ENCODE data around the gene PARD3B.

DNA sequence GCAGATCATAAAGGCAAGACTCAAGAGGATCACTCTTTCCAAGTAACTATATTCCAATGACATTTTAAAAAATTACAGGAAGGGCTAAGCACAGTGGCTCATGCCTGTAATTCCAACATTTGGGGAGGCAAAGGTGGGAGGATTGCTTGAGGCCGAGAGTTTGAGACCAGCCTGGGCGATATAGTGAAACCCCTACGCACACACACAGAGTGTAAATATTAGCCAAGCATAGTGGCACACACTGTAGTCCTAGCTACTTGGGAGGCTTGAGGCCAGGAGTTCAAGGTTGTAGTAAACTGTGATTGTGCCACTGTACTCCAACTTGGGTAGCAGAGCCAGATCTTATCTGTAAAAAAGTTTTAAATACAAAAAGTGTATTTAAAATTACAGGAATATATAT, 686.8 kb downstream of the PARD3B start:
- TF ChIP-seq, protein P1, sequence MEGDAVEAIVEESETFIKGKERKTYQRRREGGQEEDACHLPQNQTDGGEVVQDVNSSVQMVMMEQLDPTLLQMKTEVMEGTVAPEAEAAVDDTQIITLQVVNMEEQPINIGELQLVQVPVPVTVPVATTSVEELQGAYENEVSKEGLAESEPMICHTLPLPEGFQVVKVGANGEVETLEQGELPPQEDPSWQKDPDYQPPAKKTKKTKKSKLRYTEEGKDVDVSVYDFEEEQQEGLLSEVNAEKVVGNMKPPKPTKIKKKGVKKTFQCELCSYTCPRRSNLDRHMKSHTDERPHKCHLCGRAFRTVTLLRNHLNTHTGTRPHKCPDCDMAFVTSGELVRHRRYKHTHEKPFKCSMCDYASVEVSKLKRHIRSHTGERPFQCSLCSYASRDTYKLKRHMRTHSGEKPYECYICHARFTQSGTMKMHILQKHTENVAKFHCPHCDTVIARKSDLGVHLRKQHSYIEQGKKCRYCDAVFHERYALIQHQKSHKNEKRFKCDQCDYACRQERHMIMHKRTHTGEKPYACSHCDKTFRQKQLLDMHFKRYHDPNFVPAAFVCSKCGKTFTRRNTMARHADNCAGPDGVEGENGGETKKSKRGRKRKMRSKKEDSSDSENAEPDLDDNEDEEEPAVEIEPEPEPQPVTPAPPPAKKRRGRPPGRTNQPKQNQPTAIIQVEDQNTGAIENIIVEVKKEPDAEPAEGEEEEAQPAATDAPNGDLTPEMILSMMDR (IDR thresholded peaks at IDR 0.05; ENCODE audit: control extremely low read depth in 1 of 3, insufficient read depth in 1 of 3, low read depth in 1 of 3, low read length in 3 of 3) = no peak
- no peak for TF ChIP-seq YY1 (IDR thresholded peaks at IDR 0.05; ENCODE audit: low read depth, low read length)
- TF ChIP-seq, protein P2, sequence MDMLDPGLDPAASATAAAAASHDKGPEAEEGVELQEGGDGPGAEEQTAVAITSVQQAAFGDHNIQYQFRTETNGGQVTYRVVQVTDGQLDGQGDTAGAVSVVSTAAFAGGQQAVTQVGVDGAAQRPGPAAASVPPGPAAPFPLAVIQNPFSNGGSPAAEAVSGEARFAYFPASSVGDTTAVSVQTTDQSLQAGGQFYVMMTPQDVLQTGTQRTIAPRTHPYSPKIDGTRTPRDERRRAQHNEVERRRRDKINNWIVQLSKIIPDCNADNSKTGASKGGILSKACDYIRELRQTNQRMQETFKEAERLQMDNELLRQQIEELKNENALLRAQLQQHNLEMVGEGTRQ (IDR thresholded peaks at IDR 0.05; ENCODE audit: low read length) = no peak

Data from H1 (cell line).